ENCODE results near the gene DHX35.
"Not testable (repeated sequence)": the region's sequence is repeated elsewhere in the genome, so short reads cannot be mapped to it uniquely, and the experiment has no call there.

DHX35 gene

GRCh38 chr20:38940644-38941043 is 21.5 kb upstream of the DHX35 start:
- DNase-seq (ENCODE audit: low spot score): no peak

GRCh38 chr20:38941726-38942389 is 20.3 kb upstream of the DHX35 start:
- no peak for DNase-seq (ENCODE audit: low spot score)

- DNase-seq (ENCODE audit: low spot score): no peak
Observed at GRCh38 chr20:38945012-38945411, 17.1 kb upstream of the DHX35 start.

- DNase-seq (ENCODE audit: low spot score): no peak
Observed at GRCh38 chr20:38946836-38947235, 15.3 kb upstream of the DHX35 start.

GRCh38 chr20:38947931-38948362 is 14.2 kb upstream of the DHX35 start:
- no peak for DNase-seq (ENCODE audit: low spot score)

GRCh38 chr20:38950254-38950653 is 11.9 kb upstream of the DHX35 start:
- no peak for DNase-seq (ENCODE audit: low spot score)

- no peak for DNase-seq (ENCODE audit: low spot score)
Observed at GRCh38 chr20:38951611-38952010, 10.5 kb upstream of the DHX35 start.

- no peak for DNase-seq (ENCODE audit: low spot score)
Observed at GRCh38 chr20:38952153-38952552, 10.0 kb upstream of the DHX35 start.

GRCh38 chr20:38953630-38954340 is 8.4 kb upstream of the DHX35 start:
- no peak for DNase-seq (ENCODE audit: low spot score)

GRCh38 chr20:38957235-38957876 is 4.8 kb upstream of the DHX35 start:
- no peak for DNase-seq (ENCODE audit: low spot score)

GRCh38 chr20:38957915-38958485 is 4.1 kb upstream of the DHX35 start:
- DNase-seq (ENCODE audit: low spot score): no peak

- DNase-seq (ENCODE audit: low spot score): not testable (repeated sequence)
Observed at GRCh38 chr20:38960187-38960687, 1.9 kb upstream of the DHX35 start.

- no peak for DNase-seq (ENCODE audit: low spot score)
Observed at GRCh38 chr20:38961530-38962043, 557 bp upstream of the DHX35 start.

- DNase-seq (ENCODE audit: low spot score): no peak
Observed at GRCh38 chr20:38962928-38963401, 821 bp downstream of the DHX35 start.

- no peak for DNase-seq (ENCODE audit: low spot score)
Observed at GRCh38 chr20:38963745-38964144, 1.6 kb downstream of the DHX35 start.

GRCh38 chr20:38965264-38965663 is 3.1 kb downstream of the DHX35 start:
- no peak for DNase-seq (ENCODE audit: low spot score)

- DNase-seq (ENCODE audit: low spot score): no peak
Observed at GRCh38 chr20:38968090-38968489, 5.9 kb downstream of the DHX35 start.

GRCh38 chr20:38969708-38970107 is 7.6 kb downstream of the DHX35 start:
- no peak for DNase-seq (ENCODE audit: low spot score)

GRCh38 chr20:38970302-38970701 is 8.2 kb downstream of the DHX35 start:
- no peak for DNase-seq (ENCODE audit: low spot score)

- no peak for DNase-seq (ENCODE audit: low spot score)
Observed at GRCh38 chr20:38973107-38973506, 11.0 kb downstream of the DHX35 start.

- no peak for DNase-seq (ENCODE audit: low spot score)
Observed at GRCh38 chr20:38973645-38974044, 11.5 kb downstream of the DHX35 start.

GRCh38 chr20:38975539-38976120 is 13.5 kb downstream of the DHX35 start:
- DNase-seq (ENCODE audit: low spot score): no peak
